HG02938 (cell line): ENCODE measurements around the gene PCNX1.
"Not testable (repeated sequence)": the region's sequence is repeated elsewhere in the genome, so short reads cannot be mapped to it uniquely, and the experiment has no call there.

Experiments
- ATAC-seq: cut with Tn5 transposase; IDR thresholded peaks from one replicate; pipeline ENCODE4 v1.9.1; 2021; ENCODE audit warnings: mild to moderate bottlenecking, moderate library complexity; ENCODE audit not compliant: unreplicated experiment

Gene PCNX1

DNA sequence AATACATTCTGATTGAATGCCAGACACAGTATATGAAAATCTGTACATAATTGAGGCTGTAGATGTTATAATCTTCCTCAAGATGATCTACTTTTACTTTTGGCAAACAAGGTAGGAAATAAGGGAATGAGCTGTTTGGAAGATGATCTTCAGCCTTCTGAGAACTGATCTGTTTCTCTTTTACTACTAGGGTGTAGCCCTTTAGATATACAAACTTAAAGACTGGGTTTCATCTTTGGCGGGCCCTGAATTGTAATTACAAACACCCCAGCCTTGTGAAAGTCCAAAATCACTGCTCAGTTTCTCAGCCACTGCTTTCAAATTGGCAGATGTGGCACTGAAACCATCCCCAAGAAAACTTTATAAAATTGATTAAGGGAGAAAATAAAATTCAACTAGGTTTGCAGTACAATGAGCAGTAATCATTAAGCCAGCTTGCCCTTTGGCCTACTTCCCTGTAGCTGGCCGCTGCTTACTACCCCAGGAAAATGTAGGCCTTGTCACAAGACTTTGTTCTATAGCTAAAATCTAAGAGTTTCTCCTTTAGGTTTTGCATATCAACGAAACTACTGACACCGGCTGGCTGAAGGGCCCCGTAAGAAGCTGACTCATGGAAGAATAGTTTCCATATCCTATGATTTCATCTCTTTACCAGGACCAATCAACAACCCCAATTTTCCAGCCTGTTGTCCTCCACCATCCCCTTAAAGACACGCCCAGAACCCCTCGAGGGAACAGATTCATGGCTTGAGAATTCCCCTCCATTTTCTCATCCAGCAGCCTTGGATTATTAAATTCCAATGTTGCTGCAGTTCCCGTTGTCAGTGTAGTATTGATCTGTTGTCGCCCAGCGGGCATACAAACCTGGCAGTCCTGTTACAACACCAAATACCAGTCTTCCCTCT lies 210.8 kb downstream of the PCNX1 start:
- no peak for ATAC-seq

DNA sequence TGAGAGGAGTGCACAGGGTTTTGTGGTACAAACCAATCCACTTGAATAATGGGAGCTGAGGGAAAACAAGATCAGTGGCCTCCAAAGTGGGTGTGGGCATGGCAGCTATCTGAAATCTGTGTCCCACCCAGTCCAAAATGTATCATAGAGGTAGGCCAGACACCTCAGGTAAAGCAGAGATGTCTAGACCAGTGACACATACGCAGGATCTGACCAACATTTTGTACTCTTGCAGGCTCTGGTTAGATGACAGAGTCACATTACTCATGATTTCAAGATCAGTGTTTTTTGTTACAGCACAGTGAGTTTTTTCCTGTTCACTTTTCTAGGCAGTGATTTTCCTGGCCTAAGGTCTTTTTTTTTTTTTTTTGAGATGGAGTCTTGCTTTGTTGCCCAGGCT lies 211.8 kb downstream of the PCNX1 start:
- ATAC-seq, result no peak

DNA sequence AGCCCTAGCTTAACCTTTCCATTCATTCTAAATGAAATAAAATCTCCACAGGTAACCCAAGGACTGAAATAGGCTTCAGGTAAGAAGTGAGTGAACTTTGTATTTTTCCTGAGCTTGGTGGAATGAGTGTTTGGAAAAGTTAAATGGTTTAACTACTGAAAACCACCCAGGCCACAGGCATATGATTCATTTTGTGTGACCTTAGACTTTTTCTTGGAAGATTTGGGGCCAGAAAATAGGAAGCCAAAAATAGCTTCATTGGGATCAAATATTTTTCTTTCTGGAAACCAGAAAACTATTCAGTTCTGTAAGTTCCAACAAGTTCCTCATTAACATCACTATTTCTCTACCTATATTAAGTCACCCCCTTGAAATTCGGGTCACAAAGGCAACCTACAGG lies 212.6 kb downstream of the PCNX1 start:
- no peak for ATAC-seq

DNA sequence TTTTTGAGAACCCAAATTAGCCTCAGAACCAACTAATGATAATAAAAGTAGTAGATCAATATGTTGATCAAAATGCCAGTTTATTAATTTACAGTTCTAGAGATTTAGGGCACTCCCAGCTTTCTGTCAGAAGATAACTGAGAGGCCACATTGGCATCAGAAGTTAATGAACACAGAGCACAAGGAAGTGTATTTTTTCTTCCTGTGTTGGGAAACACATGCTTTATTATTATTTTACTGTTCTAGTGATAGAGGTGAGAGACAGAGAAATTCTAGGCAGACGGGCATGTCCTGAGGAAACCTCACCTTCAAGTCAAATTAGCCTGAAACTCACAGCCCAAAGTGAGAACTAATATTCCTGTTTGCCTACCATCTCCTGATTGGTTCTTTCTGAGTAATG lies 213.7 kb downstream of the PCNX1 start:
- ATAC-seq, result no peak

DNA sequence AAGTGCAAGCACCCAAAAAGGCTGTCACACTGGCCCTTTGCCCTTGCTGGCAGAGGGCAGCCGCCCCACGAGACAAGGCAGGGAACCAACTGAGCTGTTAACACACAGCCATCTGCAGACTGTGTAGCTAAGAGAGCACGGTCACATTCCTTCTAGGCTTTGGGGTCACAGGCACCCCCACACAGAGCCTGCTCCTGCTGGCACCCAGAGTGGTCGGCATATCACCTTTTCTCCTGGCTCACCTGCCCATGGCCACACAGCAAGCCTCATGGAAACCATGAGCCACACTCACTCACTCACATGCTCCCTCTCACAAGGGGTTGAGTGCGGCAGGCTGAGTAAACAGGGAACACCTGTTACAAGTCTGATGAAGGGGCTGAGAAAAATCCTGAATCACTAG lies 214.5 kb downstream of the PCNX1 start:
- no peak for ATAC-seq

DNA sequence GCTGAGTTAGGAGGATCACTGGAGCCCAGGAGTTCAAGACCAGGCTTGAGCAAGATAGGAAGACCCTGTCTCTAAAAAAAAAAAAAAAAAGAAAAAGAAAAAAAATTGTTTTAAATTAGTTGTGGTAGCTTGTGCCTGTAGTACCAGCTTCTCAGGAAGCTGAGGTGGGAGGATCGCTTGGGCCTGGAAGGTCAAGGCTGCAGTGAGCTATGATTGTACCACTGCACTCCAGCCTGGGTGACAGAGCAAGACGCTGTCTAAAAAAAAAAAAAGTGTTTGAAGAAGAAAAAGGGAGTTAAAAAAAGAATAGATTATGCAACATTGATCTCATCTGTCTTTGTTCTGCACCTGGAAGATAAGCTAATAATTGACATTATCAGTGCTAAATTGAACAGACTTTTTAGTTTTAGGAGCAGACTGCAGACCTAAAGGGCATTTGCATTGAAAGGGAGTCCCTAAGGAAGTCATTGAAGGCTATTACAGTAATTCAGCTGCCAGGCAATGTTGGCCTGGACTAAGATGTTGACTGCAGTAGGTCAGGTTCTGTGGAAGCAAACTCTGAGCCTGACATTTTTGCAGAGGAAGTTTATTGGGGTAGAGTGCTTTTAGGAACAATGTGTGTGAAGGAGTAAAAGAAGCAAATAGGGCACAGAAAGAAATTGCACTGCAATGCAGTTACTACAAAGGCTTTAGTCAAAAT lies 215.8 kb downstream of the PCNX1 start:
- ATAC-seq, result no peak

DNA sequence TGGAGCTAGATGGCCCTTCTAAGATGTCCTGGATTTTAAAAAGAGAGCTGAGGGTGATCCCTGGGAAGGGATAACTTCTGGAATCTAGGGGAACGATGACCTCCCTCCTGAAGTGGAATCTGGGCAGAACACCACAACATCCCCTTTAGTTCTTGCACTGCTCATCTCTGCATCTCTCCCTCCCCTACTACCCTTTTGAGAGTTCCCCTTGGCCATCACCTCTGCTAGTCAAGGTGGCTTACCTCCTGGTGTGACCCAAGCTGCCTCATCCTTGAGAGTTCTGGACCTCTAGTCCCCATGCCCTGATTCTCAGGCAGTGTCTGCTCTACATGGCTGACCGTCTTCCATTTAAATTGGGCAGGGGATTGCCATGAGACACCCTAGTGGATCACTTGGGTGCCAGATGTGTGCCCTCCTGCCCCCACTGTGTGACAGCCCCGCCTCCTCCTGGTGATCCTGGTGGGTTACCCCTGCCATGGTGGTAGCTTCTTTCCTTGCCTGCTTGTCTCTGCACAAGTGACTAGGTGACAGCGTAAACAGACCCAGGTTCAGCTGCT lies 216.4 kb downstream of the PCNX1 start:
- ATAC-seq, result no peak

DNA sequence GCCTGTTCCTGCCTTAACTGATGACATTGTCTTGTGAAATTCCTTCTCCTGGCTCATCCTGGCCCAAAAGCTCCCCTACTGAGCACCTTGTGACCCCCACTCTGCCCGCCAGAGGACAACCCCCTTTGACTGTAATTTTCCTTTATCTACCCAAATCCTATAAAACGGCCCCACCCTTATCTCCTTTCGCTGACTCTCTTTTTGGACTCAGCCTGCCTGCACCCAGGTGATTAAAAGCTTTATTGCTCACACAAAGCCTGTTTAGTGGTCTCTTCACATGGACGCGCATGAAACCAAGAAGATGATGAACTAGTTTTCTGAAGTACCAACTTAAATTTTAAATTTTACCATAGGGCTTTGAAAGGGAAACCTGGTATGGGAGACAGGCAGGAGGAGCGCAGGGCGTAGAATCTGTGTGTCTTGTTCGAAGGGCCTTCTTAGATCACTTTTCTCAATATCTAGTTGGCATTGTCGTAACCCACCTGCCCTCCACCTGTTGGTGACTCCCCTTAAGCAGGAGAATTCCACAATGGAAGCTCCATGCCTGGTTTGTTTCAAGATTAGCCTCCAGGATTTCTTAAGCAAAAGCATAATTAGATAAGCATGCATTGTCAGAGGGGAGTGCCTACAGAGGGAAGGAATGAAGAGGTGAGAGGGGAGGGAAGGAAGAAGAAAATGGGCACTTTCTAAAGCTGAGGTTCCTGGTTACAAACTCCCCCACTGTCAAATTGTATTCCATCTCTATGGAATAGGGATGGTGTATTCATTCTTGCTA lies 222.6 kb downstream of the PCNX1 start:
- ATAC-seq, result not testable (repeated sequence)

DNA sequence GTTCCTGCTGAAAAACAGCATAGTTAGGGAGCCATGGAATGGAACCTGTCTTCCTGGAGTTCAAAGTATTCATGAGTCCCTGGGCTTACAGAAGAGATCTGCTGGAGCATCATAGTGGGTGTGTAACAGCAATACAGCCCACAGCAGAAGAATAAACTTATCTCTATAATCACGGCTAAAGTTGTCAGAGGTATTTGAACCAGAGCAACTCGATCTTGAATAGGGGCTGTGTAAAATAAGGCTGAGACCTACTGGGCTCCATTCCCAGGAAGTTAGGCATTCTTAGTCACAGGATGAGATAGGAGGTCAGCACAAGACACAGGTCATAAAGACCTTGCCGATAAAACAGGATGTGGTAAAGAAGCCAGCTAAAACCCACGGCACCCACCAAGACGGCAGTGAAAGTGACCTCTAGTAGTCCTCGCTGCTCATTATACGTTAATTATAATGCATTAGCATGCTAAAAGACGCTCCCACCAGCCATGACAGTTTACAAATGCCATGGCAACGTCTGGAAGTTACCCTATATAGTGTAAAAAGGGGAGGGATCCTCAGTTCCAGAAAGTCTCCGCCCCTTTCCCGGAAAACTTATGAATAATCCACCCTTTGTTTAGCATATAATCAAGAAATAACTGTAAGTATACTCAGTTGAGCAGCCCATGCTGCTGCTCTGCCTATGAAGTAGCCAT lies 223.4 kb downstream of the PCNX1 start:
- ATAC-seq, result no peak

DNA sequence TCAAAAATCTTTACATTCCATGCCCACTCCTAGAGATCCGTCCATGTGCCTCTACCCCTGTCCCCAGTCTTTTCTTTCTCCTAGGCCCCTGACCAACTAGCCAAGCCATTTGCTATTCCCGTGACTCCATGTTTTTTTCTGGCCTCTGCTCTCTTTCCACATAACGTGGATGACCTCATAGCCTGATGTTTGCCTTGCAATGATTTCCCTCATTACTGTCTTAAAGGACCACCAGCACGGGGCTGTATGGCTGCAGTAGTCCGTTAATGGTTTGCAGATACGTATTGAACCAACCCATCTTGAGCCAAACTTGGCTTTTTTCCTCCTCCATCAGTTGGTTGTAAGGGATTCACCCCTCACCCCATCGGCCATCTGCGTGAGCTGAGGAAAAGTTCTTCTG lies 226.0 kb downstream of the PCNX1 start:
- no peak for ATAC-seq

DNA sequence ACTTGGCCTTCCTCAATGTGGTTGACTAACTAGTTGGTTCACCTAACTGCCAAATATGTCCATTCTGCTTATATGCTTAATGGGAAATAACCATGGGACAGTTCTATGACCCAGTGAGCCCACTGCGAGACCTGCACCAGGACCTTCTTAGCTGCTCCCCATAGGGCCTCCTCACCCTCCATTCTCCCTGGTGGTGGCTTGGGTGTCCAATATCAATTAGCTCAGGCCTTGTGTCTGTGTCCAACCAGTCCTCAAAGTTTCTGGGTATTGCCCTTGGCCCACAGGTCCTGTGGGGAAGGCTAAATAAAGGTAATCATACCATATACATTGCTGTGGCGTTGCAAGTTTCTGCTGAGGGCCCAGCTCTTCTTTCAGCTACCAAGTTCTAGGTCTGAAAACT lies 228.2 kb downstream of the PCNX1 start:
- no peak for ATAC-seq

DNA sequence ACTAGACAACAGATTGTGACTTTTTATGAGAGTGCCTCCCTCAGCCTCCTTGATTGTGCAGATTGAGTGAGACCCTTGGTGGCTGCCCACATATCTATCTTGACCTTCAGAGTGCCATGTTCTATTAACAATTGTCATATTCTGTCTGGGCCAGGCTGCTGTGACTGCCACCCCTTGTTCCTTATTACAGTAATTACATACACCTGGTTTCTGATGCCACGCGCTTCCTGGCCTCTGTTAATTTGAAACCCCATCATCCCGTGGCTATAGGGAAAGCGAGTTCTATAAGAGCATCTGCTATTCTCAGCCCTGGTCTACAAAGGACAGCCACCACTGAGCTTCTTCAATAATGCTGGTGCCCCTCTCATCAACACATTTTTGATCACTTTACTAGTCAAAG lies 228.7 kb downstream of the PCNX1 start:
- ATAC-seq, result no peak

DNA sequence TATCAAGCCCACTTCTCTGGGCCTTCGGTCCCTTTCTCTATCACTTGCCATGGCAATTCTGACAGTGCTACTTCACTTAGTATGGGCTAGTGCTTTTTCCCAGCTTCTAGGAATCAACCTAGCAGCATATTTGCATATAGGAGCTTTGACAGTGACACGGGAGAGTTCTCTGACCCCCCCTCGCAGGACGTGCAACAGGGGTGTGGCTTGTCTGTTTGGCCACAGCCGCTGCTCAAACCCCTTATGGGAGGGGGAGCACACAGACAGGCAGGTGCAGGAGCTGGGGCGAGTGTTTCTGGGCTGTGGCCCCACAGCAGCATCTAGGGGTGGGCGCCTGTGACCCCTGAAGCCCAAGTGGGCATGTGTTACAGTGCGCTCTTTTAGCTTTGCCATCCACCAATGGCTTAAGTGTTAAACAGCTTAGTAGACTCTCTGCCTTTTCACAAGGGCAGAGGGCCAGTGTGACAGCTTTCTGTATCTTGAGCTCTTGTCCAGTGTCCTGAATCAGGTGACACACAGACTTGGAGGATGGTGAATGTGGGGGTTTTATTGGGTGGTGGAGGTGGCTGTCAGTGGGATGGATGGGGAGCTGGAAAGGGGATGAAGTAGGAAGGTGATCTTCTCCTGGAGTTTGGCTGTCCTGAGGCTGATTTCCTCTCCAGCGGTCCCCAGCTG lies 229.3 kb downstream of the PCNX1 start:
- no peak for ATAC-seq

DNA sequence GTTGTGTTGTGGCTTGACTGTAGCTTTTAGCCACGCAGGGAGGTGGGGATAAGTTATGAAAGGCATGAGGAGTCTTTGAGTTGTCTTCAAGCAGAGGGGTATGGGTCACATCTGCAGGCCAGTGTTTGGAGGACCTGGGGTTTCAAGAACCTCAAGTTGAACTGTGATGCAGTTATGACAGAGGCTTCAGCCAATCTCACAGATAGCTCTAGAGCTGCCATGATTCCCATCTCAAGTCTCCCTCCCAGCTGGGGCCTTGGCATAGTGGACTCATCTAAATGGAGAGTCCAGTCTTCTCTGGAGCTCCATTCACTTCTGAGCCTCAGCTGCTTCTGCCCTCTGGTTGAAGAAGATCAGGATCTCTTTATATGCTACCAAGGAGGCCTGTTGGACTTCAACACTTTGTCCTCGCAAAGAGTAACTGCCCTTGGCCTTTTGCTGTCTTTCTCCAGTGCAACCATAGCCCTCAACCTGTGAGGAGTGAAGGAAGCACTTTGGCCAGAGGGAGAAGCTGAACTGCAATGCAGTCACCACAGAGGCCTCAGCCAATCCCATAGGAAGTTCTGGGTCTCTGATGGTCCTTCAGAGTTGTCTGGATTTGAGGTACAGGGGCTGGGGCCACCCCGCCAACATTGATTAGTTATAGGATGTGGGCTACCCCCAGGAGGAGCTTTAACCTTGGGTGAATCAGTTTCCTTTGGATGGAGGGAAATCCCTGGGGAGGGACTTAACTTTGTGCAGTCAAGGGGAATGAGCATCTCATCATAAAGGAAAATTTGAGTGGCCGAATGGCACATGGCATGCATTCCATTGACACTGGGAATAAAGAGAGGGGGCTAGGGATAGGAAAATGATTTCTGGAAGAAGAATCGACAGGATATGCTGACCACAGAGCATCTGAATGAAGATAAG lies 230.5 kb downstream of the PCNX1 start:
- no peak for ATAC-seq

DNA sequence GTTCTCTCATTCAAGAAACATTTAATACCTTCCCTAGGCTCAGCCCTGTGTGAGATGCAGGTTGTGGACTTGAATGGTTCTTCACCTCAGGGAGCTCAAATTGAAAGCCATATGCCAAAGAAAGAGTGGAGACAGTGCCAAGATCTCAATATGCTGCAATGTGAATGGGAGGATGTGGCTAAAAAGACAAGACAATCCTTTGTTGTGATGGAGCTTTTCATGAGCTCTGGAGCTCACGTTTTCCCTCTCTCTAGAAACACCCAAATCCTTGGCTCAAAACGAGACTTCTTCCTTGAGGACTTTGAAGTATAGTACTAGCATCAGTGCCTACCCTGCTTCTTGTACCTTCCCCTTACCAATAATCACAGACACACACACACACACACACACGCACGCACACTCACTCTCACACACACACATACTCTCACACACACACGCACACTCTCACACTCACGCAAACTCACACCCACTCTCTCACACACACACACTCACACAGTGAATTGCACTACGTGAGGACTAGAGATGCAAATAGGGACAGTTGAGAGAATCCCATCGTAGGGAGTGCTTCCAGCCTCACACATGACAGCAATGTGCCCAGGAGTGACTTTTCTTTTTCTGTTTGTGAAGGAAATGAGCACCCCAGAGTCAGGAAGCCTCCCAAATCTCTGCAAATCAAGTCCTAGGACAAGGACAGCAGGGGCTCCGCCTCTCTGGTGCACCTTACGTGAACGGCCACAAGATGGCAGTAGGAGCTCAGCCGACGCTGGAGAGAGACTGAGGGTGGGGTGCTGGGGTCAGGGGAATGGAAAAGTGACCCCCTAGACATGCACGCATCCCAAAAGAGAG lies 231.4 kb downstream of the PCNX1 start:
- no peak for ATAC-seq

DNA sequence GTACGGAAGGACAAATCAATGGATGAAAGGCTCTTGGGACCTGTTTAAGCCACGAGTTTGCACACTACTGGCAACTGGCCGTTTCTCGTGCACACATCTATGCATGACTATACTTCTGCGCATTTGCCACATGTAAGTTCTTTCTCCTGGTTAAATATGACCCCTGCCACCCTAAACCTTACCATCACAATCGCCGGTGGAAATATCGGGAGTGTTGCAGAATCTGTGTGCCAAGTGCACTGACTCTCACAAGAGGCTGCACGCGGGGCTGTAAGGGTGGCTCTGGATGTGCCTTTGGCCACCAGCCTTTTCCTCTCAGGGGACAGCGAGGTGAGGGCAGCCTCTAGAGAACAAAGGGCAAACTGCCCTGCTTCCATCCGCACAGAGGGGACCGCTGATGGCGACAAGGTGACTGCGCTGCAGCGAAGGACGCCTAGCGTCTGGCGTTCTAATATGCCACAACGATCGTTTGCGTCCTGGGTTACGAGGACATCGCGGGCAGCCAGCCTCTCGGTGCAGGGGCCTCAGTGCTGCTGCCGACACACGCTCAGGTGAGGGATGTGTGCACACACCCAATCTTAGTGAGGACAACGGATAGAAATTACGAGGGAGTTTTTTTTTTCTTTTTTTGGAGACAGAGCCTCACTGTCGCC lies 232.2 kb downstream of the PCNX1 start:
- no peak for ATAC-seq

DNA sequence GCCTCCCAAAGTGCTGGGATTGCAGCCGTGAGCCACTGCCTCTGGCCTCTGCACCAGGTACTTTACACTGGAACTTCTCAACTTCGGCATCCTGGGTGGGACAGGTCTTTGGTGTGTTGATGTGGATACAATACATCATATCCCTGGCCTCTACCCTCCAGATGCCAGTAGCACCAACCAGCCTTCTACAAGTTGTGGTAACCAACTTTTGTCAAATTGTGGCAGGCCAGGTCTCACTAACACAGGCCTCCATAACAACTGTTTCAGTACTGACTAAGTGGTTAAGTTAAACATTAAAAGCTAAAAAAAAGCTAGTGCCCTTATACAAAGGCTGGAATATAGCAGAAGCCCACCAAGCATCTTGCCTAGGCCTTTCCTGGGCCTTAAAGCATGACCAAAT lies 232.9 kb downstream of the PCNX1 start:
- no peak for ATAC-seq
